Panc1 (cell line): ENCODE measurements around the gene TMX4. TPM values are rescaled to one million over a fixed set of nuclear protein-coding genes. Genes with fewer than 3 reads are reported as not detected.

Experiments
- ATAC-seq: fragments of 200-7000 bp; cut with Tn5 transposase; 2 replicates; pipeline ENCODE4 v1.9.1; 2020; ENCODE audit warnings: mild to moderate bottlenecking, moderate library complexity
- BruUV-seq: library from RNA; stranded (reverse); fragments of 400-500 nt; replicated peaks from 2 replicates; lab custom pipeline; 2021; lab: Mats Ljungman, UMichigan
- CTCF ChIA-PET: fragments of 300-600 bp; sonication (Branson Sonifier 250); formaldehyde crosslinking; loops from one replicate; lab custom pipeline; 2022; ENCODE audit warnings: antibody characterized with exemption; lab: Charles Lee
- POLR2A ChIA-PET: fragments of 300-600 bp; sonication (Branson Sonifier 250); formaldehyde crosslinking; loops from one replicate; lab custom pipeline; 2022; ENCODE audit warnings: antibody characterized with exemption; lab: Charles Lee
- DNase-seq: peaks from one replicate; pipeline ENCODE4 v3.0.0-alpha.2; 2010; ENCODE audit warnings: low read depth, low spot score
- H3K27ac ChIP-seq: 2 replicates; pipeline ENCODE4 v1.5.1; 2011; ENCODE audit warnings: mild to moderate bottlenecking, low read length, inconsistent platforms
- H3K27me3 ChIP-seq: fragments of 200-500 bp; sonication (Bioruptor generic); 2 replicates; pipeline ENCODE4 v1.6.0; 2014; ENCODE audit warnings: low read length, inconsistent platforms; ENCODE audit not compliant: control insufficient read depth, insufficient read depth
- H3K36me3 ChIP-seq: fragments of 200-500 bp; sonication (Bioruptor generic); 2 replicates; pipeline ENCODE4 v1.5.1; 2014; ENCODE audit warnings: inconsistent platforms, mild to moderate bottlenecking, low read length, moderate library complexity; ENCODE audit not compliant: control insufficient read depth, insufficient read depth
- H3K4me1 ChIP-seq: 2 replicates; pipeline ENCODE4 v1.5.1; 2011; ENCODE audit warnings: inconsistent platforms, mild to moderate bottlenecking, low read length, moderate library complexity; ENCODE audit not compliant: control insufficient read depth, insufficient read depth
- H3K4me3 ChIP-seq, 2 experiments: 2 replicates each; pipeline ENCODE4 v1.5.1; 2011 to 2012; ENCODE audit warnings: low read depth in 2 of 2, low read length in 2 of 2, mild to moderate bottlenecking in 2 of 2, inconsistent platforms in 1 of 2, moderate library complexity in 1 of 2
- H3K9me3 ChIP-seq: fragments of 200-500 bp; sonication (Bioruptor generic); 2 replicates; pipeline ENCODE4 v1.5.1; 2014; ENCODE audit warnings: low read depth, mild to moderate bottlenecking, inconsistent platforms, low read length, moderate library complexity; ENCODE audit not compliant: control insufficient read depth, insufficient read depth
- POLR2AphosphoS5 ChIP-seq: IDR thresholded peaks from 2 replicates; pipeline ENCODE4 v1.6.1; 2012; ENCODE audit warnings: mild to moderate bottlenecking, low read depth, low read length, moderate library complexity
- REST ChIP-seq, 2 experiments: IDR thresholded peaks; 2 replicates each; pipeline ENCODE4 v1.6.1; 2011 to 2012; ENCODE audit warnings: low read depth in 2 of 2, control low read depth in 1 of 2, low read length in 1 of 2, mild to moderate bottlenecking in 1 of 2, moderate library complexity in 1 of 2; ENCODE audit not compliant: insufficient read depth in 1 of 2
- SIN3A ChIP-seq: IDR thresholded peaks from 2 replicates; pipeline ENCODE4 v1.6.1; 2012; ENCODE audit warnings: low read depth, mild to moderate bottlenecking, low read length, moderate library complexity, borderline replicate concordance; ENCODE audit not compliant: insufficient read depth
- TCF7L2 ChIP-seq: IDR thresholded peaks from 2 replicates; pipeline ENCODE4 v1.6.1; 2011; ENCODE audit warnings: mild to moderate bottlenecking, low read depth, low read length, inconsistent platforms
- in situ Hi-C: cut with HindIII; loops from 2 replicates; pipeline ENCODE4 v1.10.0; 2016; ENCODE audit warnings: low sequenced_read_pairs, low pct_unique_long_range_greater_than_20kb
- intact Hi-C: fragments of 100-400 bp; cut with micrococcal nuclease; formaldehyde crosslinking; loops from one replicate; pipeline ENCODE4 v1.10.0; 2022; ENCODE audit not compliant: unreplicated experiment
- total RNA-seq: library from RNA; stranded (reverse); gene quantifications from one replicate; pipeline ENCODE4 v1.2.1, GENCODE V29; 2021; ENCODE audit not compliant: unreplicated experiment
- TF ChIP-seq, protein P1 (sequence below): fragments of 450-650 bp; IDR thresholded peaks from 2 replicates; pipeline ENCODE4 v1.5.1; 2017; ENCODE audit warnings: mild to moderate bottlenecking

Gene TMX4
- total RNA-seq, 1 experiment from 2014 or later, result 34.6 TPM

DNA sequence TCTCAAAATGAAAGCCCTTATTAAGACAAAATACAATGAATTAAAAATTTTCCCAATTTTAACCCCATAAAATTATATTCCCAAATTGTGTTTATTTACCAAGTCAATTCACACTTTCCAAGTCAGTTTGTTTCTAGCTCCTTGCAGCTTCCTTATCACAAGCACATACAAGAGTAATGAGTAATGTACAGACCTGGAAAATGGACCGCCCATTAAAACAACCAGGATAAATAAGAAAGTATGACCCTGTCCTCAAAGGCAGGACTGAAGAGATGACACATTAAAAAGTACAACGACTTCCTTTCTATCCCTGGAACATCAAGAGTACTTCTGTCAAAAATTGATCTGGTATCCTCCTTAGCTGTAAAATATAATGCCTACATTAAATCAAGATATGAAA is 47.1 kb upstream of the TMX4 start:
- in situ Hi-C loops, result no loop called here
- no peak overlapping the region for H3K27ac ChIP-seq
- ChIA-PET POLR2A (no interaction called here), CTCF (interaction anchor here (0.5 kb wide), 1 partner anchor 69 kb away, joined by 4 read pairs; no protein-coding TSS in a partner anchor)
- ATAC-seq, result no peak
- H3K4me3 ChIP-seq, result no peak overlapping the region
- TF ChIP-seq POLR2AphosphoS5, result no peak
- TF ChIP-seq, protein P1, sequence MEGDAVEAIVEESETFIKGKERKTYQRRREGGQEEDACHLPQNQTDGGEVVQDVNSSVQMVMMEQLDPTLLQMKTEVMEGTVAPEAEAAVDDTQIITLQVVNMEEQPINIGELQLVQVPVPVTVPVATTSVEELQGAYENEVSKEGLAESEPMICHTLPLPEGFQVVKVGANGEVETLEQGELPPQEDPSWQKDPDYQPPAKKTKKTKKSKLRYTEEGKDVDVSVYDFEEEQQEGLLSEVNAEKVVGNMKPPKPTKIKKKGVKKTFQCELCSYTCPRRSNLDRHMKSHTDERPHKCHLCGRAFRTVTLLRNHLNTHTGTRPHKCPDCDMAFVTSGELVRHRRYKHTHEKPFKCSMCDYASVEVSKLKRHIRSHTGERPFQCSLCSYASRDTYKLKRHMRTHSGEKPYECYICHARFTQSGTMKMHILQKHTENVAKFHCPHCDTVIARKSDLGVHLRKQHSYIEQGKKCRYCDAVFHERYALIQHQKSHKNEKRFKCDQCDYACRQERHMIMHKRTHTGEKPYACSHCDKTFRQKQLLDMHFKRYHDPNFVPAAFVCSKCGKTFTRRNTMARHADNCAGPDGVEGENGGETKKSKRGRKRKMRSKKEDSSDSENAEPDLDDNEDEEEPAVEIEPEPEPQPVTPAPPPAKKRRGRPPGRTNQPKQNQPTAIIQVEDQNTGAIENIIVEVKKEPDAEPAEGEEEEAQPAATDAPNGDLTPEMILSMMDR, result no peak
- no peak for TF ChIP-seq REST (IDR thresholded peaks at IDR 0.05; ENCODE audit: insufficient read depth in 1 of 2, low read depth in 2 of 2, low read length in 1 of 2)
- no peak for TF ChIP-seq SIN3A
- TF ChIP-seq TCF7L2, result no peak
- H3K27me3 ChIP-seq, result no peaks in the 10 kb centered on the region
- no peak for DNase-seq
- H3K36me3 ChIP-seq, result no peaks in the 10 kb centered on the region
- H3K9me3 ChIP-seq, result no peaks in the 10 kb centered on the region
- no TSS peak for BruUV-seq
- H3K4me1 ChIP-seq, result no peaks in the 10 kb centered on the region
- intact Hi-C loops, result no loop called here

DNA sequence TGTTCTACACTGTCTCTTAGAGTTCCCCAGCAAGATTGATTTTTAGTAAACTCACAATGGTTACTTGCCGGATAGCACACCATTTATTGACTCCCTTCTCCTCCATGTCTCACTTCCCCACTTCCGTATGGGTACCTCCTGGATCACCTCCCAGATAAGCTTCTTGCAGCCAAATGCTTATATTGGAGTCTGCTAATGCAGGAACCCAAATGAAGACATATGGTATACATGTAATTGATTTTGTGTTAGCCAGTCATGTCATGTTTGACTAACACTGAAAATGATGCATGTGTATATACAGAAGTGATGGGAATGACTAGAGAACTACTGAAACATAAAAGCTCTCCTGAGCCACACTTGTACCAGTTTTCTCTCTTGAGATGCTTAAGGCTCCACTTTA is 46.1 kb upstream of the TMX4 start:
- ChIA-PET POLR2A (no interaction called here), CTCF (no interaction called here)
- no TSS peak for BruUV-seq
- Histone ChIP-seq H3K36me3 (no peaks in the 10 kb centered on the region), H3K27me3 (no peaks in the 10 kb centered on the region), H3K9me3 (no peaks in the 10 kb centered on the region), H3K4me1 (no peaks in the 10 kb centered on the region), H3K27ac (no peak overlapping the region), H3K4me3 (no peak overlapping the region)
- DNase-seq (no peak), ATAC-seq (no peak)
- intact Hi-C loops, result no loop called here
- no peak for TF ChIP-seq TCF7L2
- TF ChIP-seq POLR2AphosphoS5, result no peak
- no peak for TF ChIP-seq SIN3A
- no peak for TF ChIP-seq REST (IDR thresholded peaks at IDR 0.05; ENCODE audit: insufficient read depth in 1 of 2, low read depth in 2 of 2, low read length in 1 of 2)
- TF ChIP-seq, protein P1, result no peak
- in situ Hi-C loops, result no loop called here
